Activated CD4-positive, alpha-beta T cell treated with anti-CD3 and anti-CD28 coated beads for 36 hours (primary cell): ENCODE data around the gene FBXW4. TPM values are rescaled to one million over a fixed set of nuclear protein-coding genes. Genes with fewer than 3 reads are reported as not detected.

ENCODE experiments used
- ATAC-seq: fragments of 200-7000 bp; cut with Tn5 transposase; one replicate; pipeline ENCODE4 v1.10.0; 2021; ENCODE audit warnings: mild to moderate bottlenecking, moderate library complexity
- CTCF ChIA-PET: fragments of 350-600 bp; sonication (Branson Sonifier 250); formaldehyde crosslinking; loops from one replicate; lab custom pipeline; 2021; ENCODE audit warnings: antibody characterized with exemption; lab: Charles Lee
- POLR2A ChIA-PET: fragments of 350-600 bp; sonication (Branson Sonifier 250); formaldehyde crosslinking; loops from one replicate; lab custom pipeline; 2021; ENCODE audit warnings: antibody characterized with exemption, inconsistent platforms; lab: Charles Lee
- DNase-seq: peaks from one replicate; pipeline ENCODE4 v3.0.0-alpha.2; 2020
- H3K27ac Mint-ChIP-seq: one replicate; pipeline ENCODE4 v1.8.0; 2021; ENCODE audit warnings: mixed read lengths
- H3K27me3 Mint-ChIP-seq: one replicate; pipeline ENCODE4 v1.8.0; 2021; ENCODE audit warnings: mixed read lengths
- H3K36me3 Mint-ChIP-seq: one replicate; pipeline ENCODE4 v1.8.0; 2021; ENCODE audit warnings: low read depth, mixed read lengths
- H3K4me1 Mint-ChIP-seq: one replicate; pipeline ENCODE4 v1.8.0; 2021; ENCODE audit warnings: mixed read lengths
- H3K4me3 Mint-ChIP-seq: one replicate; pipeline ENCODE4 v1.8.0; 2021; ENCODE audit warnings: mild to moderate bottlenecking, moderate library complexity, mixed read lengths
- H3K9me3 Mint-ChIP-seq: one replicate; pipeline ENCODE4 v1.8.0; 2021; ENCODE audit warnings: low read depth, mixed read lengths
- intact Hi-C, 2 experiments: fragments of 100-400 bp; cut with DNase I in 1 of 2; cut with micrococcal nuclease in 1 of 2; formaldehyde crosslinking; loops; one replicate each; pipeline versions ENCODE4 v1.14.2 to v1.15.1; 2022 to 2024; cut with DNase I, micrococcal nuclease
- total RNA-seq, 2 experiments: library from RNA; stranded (reverse); gene quantifications; one replicate each; pipeline ENCODE4 v1.2.3, GENCODE V29; 2021

Gene FBXW4
- total RNA-seq, 2 experiments from 2014 or later: 34.7 to 36.3 TPM

DNA sequence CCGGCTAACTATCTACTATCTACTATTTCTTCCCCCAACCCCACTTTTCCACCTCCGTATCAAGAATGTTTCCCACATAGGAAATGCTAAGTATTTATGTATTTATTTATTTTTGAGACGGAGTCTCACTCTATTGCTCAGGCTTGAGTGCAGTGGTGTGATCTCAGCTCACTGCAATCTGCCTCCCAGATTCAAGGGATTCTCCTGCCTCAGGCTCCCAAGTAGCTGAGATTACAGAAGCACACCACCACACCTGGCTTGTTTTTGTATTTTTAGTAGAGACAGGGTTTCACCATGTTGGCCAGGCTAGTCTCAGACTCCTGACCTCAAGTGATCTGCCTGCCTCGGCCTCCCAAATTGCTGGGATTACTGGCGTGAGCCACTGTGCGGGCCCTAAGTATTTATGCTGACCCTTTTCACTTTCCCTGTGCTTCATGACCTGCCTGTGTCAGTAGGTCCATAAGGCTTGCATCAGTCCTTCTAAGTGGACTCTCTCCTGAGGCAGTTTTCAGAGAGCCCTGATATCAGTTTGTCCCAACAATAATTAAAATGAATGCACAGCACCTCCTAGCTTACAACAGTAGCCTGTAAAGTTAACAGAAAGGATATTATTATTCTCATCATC, 25.7 kb upstream of the FBXW4 start:
- Mint-ChIP-seq H3K9me3 (no peaks in the 10 kb centered on the region), H3K27ac (no peak overlapping the region), H3K4me1 (peaks cover 18% of the 10 kb centered on the region), H3K4me3 (no peak overlapping the region), H3K27me3 (peaks cover 12% of the 10 kb centered on the region), H3K36me3 (no peaks in the 10 kb centered on the region)
- DNase-seq (no peak), ATAC-seq (no peak)
- CTCF ChIA-PET: no interaction called here
- POLR2A ChIA-PET: no interaction called here
- intact Hi-C loops: loop anchor here in 1 of 2 experiments (5.0 kb wide), 1 partner anchor 52 kb away; no protein-coding TSS in a partner anchor

GRCh38 chr10:101718690-101719275, 23.8 kb upstream of the FBXW4 start:
- ChIA-PET POLR2A (interaction anchor here (0.5 to 0.6 kb wide), 2 partner anchors 471 to 917 kb away, joined by 3 read pairs; no protein-coding TSS in a partner anchor), CTCF (no interaction called here)
- H3K27ac Mint-ChIP-seq: no peak overlapping the region
- H3K9me3 Mint-ChIP-seq: no peaks in the 10 kb centered on the region
- intact Hi-C loops: no loop called here
- H3K36me3 Mint-ChIP-seq: no peaks in the 10 kb centered on the region
- no peak overlapping the region for H3K4me3 Mint-ChIP-seq
- H3K27me3 Mint-ChIP-seq: peaks cover 12% of the 10 kb centered on the region
- H3K4me1 Mint-ChIP-seq: peaks cover 10% of the 10 kb centered on the region
- DNase-seq (no peak), ATAC-seq (no peak)

- H3K36me3 Mint-ChIP-seq: no peaks in the 10 kb centered on the region
- no peak overlapping the region for H3K4me3 Mint-ChIP-seq
- H3K27me3 Mint-ChIP-seq: peaks cover 11% of the 10 kb centered on the region
- intact Hi-C loops: loop anchor here in 1 of 2 experiments (2.0 kb wide), 1 partner anchor 14 kb away; no protein-coding TSS in a partner anchor
- H3K9me3 Mint-ChIP-seq: no peaks in the 10 kb centered on the region
- H3K27ac Mint-ChIP-seq: peak overlapping the region; percentile 60
- peaks cover 10% of the 10 kb centered on the region for H3K4me1 Mint-ChIP-seq
- POLR2A ChIA-PET: no interaction called here
- CTCF ChIA-PET: interaction anchor here (0.6 to 0.8 kb wide), 2 partner anchors 114 to 1528 kb away, joined by 3 read pairs; no protein-coding TSS in a partner anchor
- DNase-seq (peak; percentile 46), ATAC-seq (peak; percentile 89)
Measured at GRCh38 chr10:101716891-101717659, 22.1 kb upstream of the FBXW4 start.

- ATAC-seq (no peak), DNase-seq (no peak)
- H3K27ac Mint-ChIP-seq: no peak overlapping the region
- intact Hi-C loops: no loop called here
- no peak overlapping the region for H3K4me3 Mint-ChIP-seq
- POLR2A ChIA-PET: no interaction called here
- H3K4me1 Mint-ChIP-seq: peaks cover 17% of the 10 kb centered on the region
- H3K9me3 Mint-ChIP-seq: no peaks in the 10 kb centered on the region
- CTCF ChIA-PET: no interaction called here
- no peaks in the 10 kb centered on the region for H3K36me3 Mint-ChIP-seq
- peaks cover 21% of the 10 kb centered on the region for H3K27me3 Mint-ChIP-seq
Measured at GRCh38 chr10:101712997-101713396, 18.0 kb upstream of the FBXW4 start.

DNA sequence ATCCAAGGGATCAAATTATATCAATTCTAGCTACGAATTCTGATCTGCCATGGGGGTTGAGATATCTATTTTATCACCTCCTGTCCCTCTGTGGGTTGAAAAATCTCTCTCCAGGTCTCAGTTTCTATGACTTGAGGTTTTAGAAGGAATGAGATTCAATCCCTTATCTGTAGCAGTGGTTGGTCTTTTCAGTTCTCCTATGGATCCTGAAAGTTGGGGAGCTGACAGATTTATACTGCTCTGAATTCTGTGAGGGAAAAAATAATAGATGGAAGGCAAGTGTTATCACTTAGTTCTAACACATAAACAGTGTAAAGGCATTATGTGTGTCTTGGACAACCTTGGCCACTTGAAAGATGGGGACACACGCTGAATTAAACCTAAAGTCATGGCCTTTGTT, 15.8 kb upstream of the FBXW4 start:
- DNase-seq (no peak), ATAC-seq (no peak)
- Mint-ChIP-seq H3K4me3 (no peak overlapping the region), H3K27me3 (peaks cover 33% of the 10 kb centered on the region), H3K36me3 (no peaks in the 10 kb centered on the region), H3K9me3 (no peaks in the 10 kb centered on the region), H3K27ac (no peak overlapping the region), H3K4me1 (peaks cover 9% of the 10 kb centered on the region)
- ChIA-PET POLR2A (no interaction called here), CTCF (interaction anchor here (0.8 kb wide), 1 partner anchor 202 kb away, joined by 3 read pairs; no protein-coding TSS in a partner anchor)
- intact Hi-C loops: no loop called here

- H3K36me3 Mint-ChIP-seq: no peaks in the 10 kb centered on the region
- no peak overlapping the region for H3K27ac Mint-ChIP-seq
- no peak for DNase-seq
- intact Hi-C loops: no loop called here
- CTCF ChIA-PET: interaction anchor here (0.6 to 0.8 kb wide), 2 partner anchors 9 to 203 kb away, joined by 3 read pairs; no protein-coding TSS in a partner anchor
- H3K4me3 Mint-ChIP-seq: no peak overlapping the region
- no peak for ATAC-seq
- peaks cover 9% of the 10 kb centered on the region for H3K4me1 Mint-ChIP-seq
- peaks cover 37% of the 10 kb centered on the region for H3K27me3 Mint-ChIP-seq
- H3K9me3 Mint-ChIP-seq: no peaks in the 10 kb centered on the region
- POLR2A ChIA-PET: no interaction called here
Measured at GRCh38 chr10:101710059-101710695, 15.2 kb upstream of the FBXW4 start.

DNA sequence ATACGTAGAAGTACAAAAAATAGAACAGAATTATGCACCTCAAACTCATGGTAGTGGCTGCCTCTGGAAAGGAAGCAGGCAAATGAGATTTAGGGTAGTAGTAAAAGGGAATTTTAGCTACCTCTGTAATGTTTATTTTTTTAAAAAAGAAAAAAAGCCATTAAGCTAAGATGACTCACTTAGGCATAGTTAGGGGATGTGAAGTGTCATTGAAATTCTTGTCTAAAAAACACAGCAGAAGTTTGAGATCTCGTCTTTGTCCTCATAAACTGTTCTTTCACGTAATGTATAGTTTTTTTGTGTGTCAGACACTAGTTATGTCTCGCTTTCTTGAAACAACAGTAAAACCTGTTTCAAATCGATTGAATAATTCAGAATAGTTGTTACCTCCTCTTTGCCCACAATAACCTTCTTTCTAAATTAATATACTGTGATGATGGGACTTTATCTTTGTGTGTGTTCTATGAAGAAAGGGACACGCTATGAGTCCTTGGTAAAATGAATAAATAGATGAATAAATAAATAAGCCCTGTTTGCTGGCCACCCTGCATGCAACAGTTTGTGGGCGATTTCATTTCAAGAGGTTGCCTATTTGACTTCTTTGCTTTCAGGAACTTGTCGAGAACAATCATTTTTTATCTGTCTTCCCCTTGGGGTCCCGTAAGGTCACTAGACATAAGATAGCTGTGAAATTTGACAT, 14.5 kb upstream of the FBXW4 start:
- no peak overlapping the region for H3K27ac Mint-ChIP-seq
- intact Hi-C loops: no loop called here
- POLR2A ChIA-PET: interaction anchor here (0.6 kb wide), 1 partner anchor 121 kb away, joined by 3 read pairs; the partner anchor contains the start of genes DPCD and POLL
- no peaks in the 10 kb centered on the region for H3K36me3 Mint-ChIP-seq
- CTCF ChIA-PET: interaction anchor here (0.6 kb wide), 2 partner anchors 10 to 1323 kb away, joined by 3 to 4 read pairs; no protein-coding TSS in a partner anchor
- DNase-seq: no peak
- peaks cover 40% of the 10 kb centered on the region for H3K27me3 Mint-ChIP-seq
- peaks cover 11% of the 10 kb centered on the region for H3K4me1 Mint-ChIP-seq
- no peak for ATAC-seq
- no peak overlapping the region for H3K4me3 Mint-ChIP-seq
- H3K9me3 Mint-ChIP-seq: no peaks in the 10 kb centered on the region

GRCh38 chr10:101708870-101709269, 13.9 kb upstream of the FBXW4 start:
- POLR2A ChIA-PET: no interaction called here
- ATAC-seq (no peak), DNase-seq (no peak)
- H3K9me3 Mint-ChIP-seq: no peaks in the 10 kb centered on the region
- H3K4me1 Mint-ChIP-seq: peaks cover 15% of the 10 kb centered on the region
- H3K27me3 Mint-ChIP-seq: peaks cover 45% of the 10 kb centered on the region
- H3K4me3 Mint-ChIP-seq: no peak overlapping the region
- CTCF ChIA-PET: interaction anchor here (0.6 kb wide), 1 partner anchor 1324 kb away, joined by 4 read pairs; no protein-coding TSS in a partner anchor
- H3K36me3 Mint-ChIP-seq: no peaks in the 10 kb centered on the region
- no peak overlapping the region for H3K27ac Mint-ChIP-seq
- intact Hi-C loops: no loop called here

GRCh38 chr10:101708073-101708472, 13.1 kb upstream of the FBXW4 start:
- peak; percentile 40 for ATAC-seq
- no peak for DNase-seq
- Mint-ChIP-seq H3K4me3 (no peak overlapping the region), H3K27me3 (peaks cover 45% of the 10 kb centered on the region), H3K4me1 (peaks cover 21% of the 10 kb centered on the region), H3K27ac (no peak overlapping the region), H3K9me3 (no peaks in the 10 kb centered on the region), H3K36me3 (no peaks in the 10 kb centered on the region)
- POLR2A ChIA-PET: no interaction called here
- intact Hi-C loops: no loop called here
- CTCF ChIA-PET: no interaction called here

- H3K4me3 Mint-ChIP-seq: no peak overlapping the region
- no peak overlapping the region for H3K27ac Mint-ChIP-seq
- ChIA-PET CTCF (interaction anchor here (0.7 to 1.1 kb wide), 4 partner anchors 11 to 491 kb away, joined by 3 to 4 read pairs (median 3); no protein-coding TSS in a partner anchor), POLR2A (interaction anchor here (0.6 kb wide), 1 partner anchor 52 kb away, joined by 6 read pairs; no protein-coding TSS in a partner anchor)
- peaks cover 38% of the 10 kb centered on the region for H3K27me3 Mint-ChIP-seq
- ATAC-seq (no peak), DNase-seq (no peak)
- H3K9me3 Mint-ChIP-seq: no peaks in the 10 kb centered on the region
- H3K36me3 Mint-ChIP-seq: peaks cover 5% of the 10 kb centered on the region
- intact Hi-C loops: no loop called here
- peaks cover 25% of the 10 kb centered on the region for H3K4me1 Mint-ChIP-seq
Measured at GRCh38 chr10:101704331-101704730, 9.4 kb upstream of the FBXW4 start.
